NCI-H345 treated with DMSO at 0.1 percent for 48 hours (cell line): ENCODE results near the gene PAX8.

ENCODE experiments used
- DNase-seq: peaks from one replicate; lab custom pipeline; 2025; ENCODE audit not compliant: unreplicated experiment; lab: John Stamatoyannopoulos, UW

Gene PAX8

GRCh38 chr2:113268621-113269360 lies 9.9 kb downstream of the PAX8 start:
- DNase-seq: no peak

GRCh38 chr2:113266431-113266830 lies 12.3 kb downstream of the PAX8 start:
- DNase-seq: no peak

GRCh38 chr2:113264713-113265403 lies 13.9 kb downstream of the PAX8 start:
- DNase-seq: no peak

GRCh38 chr2:113263546-113263945 lies 15.2 kb downstream of the PAX8 start:
- no peak for DNase-seq

GRCh38 chr2:113260991-113261390 lies 17.7 kb downstream of the PAX8 start:
- DNase-seq: no peak

- DNase-seq: no peak
Observed at GRCh38 chr2:113258471-113259147, 20.1 kb downstream of the PAX8 start.

GRCh38 chr2:113257516-113258264 lies 21.0 kb downstream of the PAX8 start:
- no peak for DNase-seq

- DNase-seq: no peak
Observed at GRCh38 chr2:113255140-113256070, 23.3 kb downstream of the PAX8 start.

- no peak for DNase-seq
Observed at GRCh38 chr2:113253453-113253852, 25.3 kb downstream of the PAX8 start.

GRCh38 chr2:113252047-113252590 lies 26.6 kb downstream of the PAX8 start:
- DNase-seq: no peak

GRCh38 chr2:113251118-113251517 lies 27.6 kb downstream of the PAX8 start:
- no peak for DNase-seq

- DNase-seq: peak; percentile 39
Observed at GRCh38 chr2:113248997-113249770, 29.5 kb downstream of the PAX8 start.

DNA sequence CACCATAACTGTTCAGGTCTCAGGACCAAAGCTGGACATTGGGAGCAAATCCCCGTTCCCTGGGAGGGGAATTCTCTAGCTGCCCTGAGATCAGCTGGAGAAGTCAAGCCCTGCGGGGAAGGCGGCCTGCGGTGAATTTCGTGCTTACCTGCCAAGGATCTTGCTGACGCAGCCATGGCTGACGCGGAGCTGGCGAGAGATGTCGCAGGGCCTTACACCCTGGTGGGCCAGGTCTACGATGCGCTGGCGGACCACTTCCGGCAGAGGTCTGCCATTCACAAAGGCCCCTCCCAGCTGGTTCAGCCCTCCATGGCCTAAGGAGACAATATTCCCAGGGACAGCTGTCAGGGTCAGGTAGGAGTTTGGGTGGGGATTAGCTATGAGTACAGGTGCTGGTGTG lies 32.1 kb downstream of the PAX8 start:
- no peak for DNase-seq

DNA sequence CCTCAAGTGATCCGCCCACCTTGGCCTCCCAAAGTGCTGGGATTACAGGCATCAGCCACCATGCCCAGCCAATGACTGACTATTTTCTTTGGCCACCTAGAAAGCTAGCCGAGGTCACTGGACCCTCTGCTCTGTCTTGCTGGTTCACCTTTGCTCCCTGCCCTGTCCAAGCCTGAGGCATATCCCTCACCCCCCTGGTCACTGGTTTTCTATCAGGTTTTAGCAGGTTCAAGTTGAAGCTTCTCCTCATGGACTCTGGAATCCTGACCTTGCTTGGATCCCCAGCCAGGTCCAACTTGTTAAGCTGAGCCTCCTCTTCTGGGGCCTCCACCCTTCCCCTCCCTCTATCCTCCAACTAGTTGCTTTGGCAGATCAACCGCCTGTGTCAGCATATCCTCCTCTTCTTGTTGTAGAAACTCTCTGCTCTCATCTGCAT lies 33.4 kb downstream of the PAX8 start:
- no peak for DNase-seq

- DNase-seq: no peak
Observed at GRCh38 chr2:113242327-113242726, 36.4 kb downstream of the PAX8 start.

- DNase-seq: no peak
Observed at GRCh38 chr2:113240915-113241911, 37.5 kb downstream of the PAX8 start.

DNA sequence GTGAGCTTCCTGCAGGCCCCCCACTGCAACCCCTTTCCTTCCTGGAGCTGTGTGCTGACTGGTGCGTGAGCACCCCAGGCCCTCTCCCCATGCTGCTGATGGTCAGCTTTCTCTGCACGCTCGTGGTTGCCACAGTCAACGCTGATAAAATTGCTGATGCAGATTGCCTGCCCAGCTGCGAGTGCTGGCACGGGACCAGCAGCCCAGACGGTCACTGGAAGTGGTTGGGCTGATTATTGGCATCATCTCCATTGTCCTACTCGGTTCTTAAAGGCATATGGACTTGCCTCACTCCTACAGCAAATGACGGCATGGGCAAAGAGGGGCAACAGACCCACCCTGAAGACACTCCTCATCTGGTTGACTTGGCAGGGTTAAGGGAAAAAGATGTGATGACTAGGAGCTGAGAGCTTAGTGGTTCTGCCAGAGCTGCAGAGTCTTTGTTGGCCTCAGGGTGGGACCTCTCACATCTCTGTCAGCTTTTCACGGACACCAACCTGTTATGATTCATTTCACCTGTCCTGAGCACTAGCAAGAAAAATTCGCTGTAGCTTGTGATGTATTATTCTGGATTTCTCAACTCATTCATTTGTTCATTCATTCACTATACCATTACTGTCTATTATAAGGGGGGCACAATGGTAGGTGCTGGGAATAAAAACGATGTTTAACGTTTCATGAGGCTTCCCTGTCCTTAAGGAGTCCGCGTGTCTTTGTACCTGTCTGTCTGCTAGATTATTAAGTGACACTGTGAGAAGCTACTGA lies 38.4 kb downstream of the PAX8 start:
- peak; percentile 10 for DNase-seq
